ENCODE data around the gene HCFC1R1.

Gene HCFC1R1

GRCh38 chr16:3015865-3016521, 7.7 kb downstream of the HCFC1R1 start:
- DNase-seq, result no peak

GRCh38 chr16:3014971-3015370, 8.8 kb downstream of the HCFC1R1 start:
- DNase-seq, result no peak

GRCh38 chr16:3013998-3014690, 9.6 kb downstream of the HCFC1R1 start:
- DNase-seq, result no peak

GRCh38 chr16:3013491-3013951, 10.2 kb downstream of the HCFC1R1 start:
- no peak for DNase-seq

- no peak for DNase-seq
Observed at GRCh38 chr16:3012828-3013420, 10.8 kb downstream of the HCFC1R1 start, which contains the start of gene CLDN9. Gene CLDN9 (plus strand): TSS chr16:3012923. CDS start chr16:3013363, 440 bp downstream.

- DNase-seq, result no peak
Observed at GRCh38 chr16:3012246-3012645, 11.5 kb downstream of the HCFC1R1 start.

- no peak for DNase-seq
Observed at GRCh38 chr16:3010510-3010909, 13.2 kb downstream of the HCFC1R1 start.

GRCh38 chr16:3009568-3010390, 14.0 kb downstream of the HCFC1R1 start:
- DNase-seq, result no peak

GRCh38 chr16:3008690-3009037, 15.1 kb downstream of the HCFC1R1 start:
- DNase-seq, result no peak

- DNase-seq, result no peak
Observed at GRCh38 chr16:3007957-3008689, 15.6 kb downstream of the HCFC1R1 start.

- no peak for DNase-seq
Observed at GRCh38 chr16:3007059-3007956, 16.4 kb downstream of the HCFC1R1 start.

GRCh38 chr16:3004781-3005284, 18.9 kb downstream of the HCFC1R1 start:
- no peak for DNase-seq

GRCh38 chr16:3004319-3004718, 19.4 kb downstream of the HCFC1R1 start:
- no peak for DNase-seq

- DNase-seq, result peak; percentile 97
Observed at GRCh38 chr16:3003582-3004270, 20.0 kb downstream of the HCFC1R1 start.

- DNase-seq, result no peak
Observed at GRCh38 chr16:3001316-3001715, 22.4 kb downstream of the HCFC1R1 start.

GRCh38 chr16:3000540-3000939, 23.2 kb downstream of the HCFC1R1 start:
- no peak for DNase-seq

GRCh38 chr16:2999929-3000328, 23.8 kb downstream of the HCFC1R1 start:
- DNase-seq, result no peak

- DNase-seq, result no peak
Observed at GRCh38 chr16:2996298-2996697, 27.4 kb downstream of the HCFC1R1 start.

- DNase-seq, result no peak
Observed at GRCh38 chr16:2992383-2993081, 31.2 kb downstream of the HCFC1R1 start.

Measured in NCI-H2081 treated with DMSO at 0.1 percent for 48 hours (cell line).